ENCODE results near the gene GABRP.

- no peak for TF ChIP-seq CTCF (IDR thresholded peaks at IDR 0.05)
- TF ChIP-seq POLR2A (IDR thresholded peaks at IDR 0.05), result no peak
Measured at GRCh38 chr5:170769898-170770416, 13.6 kb upstream of the GABRP start.
